Caco-2 (cell line): ENCODE measurements around the gene MAN1A1. TPM values are rescaled to one million over a fixed set of nuclear protein-coding genes. Genes with fewer than 3 reads are reported as not detected.

ENCODE experiments used
- BruUV-seq: library from RNA; stranded (reverse); fragments of 400-500 nt; replicated peaks from 2 replicates; lab custom pipeline; 2021; lab: Mats Ljungman, UMichigan
- CTCF ChIA-PET: fragments of 300-600 bp; sonication (Branson Sonifier 250); formaldehyde crosslinking; loops from one replicate; lab custom pipeline; 2022; ENCODE audit warnings: antibody characterized with exemption; lab: Charles Lee
- POLR2A ChIA-PET: fragments of 300-600 bp; sonication (Branson Sonifier 250); formaldehyde crosslinking; loops from one replicate; lab custom pipeline; 2022; ENCODE audit warnings: antibody characterized with exemption; lab: Charles Lee
- DNase-seq, 2 experiments: peaks; one replicate each; pipeline versions ENCODE4 v3.0.0 to v3.0.0-alpha.2; 2020 to 2022
- H3K27me3 ChIP-seq: replicated peaks from 2 replicates; pipeline ENCODE4 v1.6.0; 2011; ENCODE audit warnings: low read length; ENCODE audit not compliant: control insufficient read depth, insufficient read depth
- H3K36me3 ChIP-seq: 2 replicates; pipeline ENCODE4 v1.5.1; 2011; ENCODE audit warnings: low read length; ENCODE audit not compliant: control insufficient read depth, insufficient read depth
- H3K4me1 ChIP-seq: fragments of 250-450 bp; sonication (Bioruptor Pico); 2 replicates; pipeline ENCODE4 v1.5.1; 2020; ENCODE audit warnings: mild to moderate bottlenecking
- H3K4me3 ChIP-seq: 2 replicates; pipeline ENCODE4 v1.5.1; 2011; ENCODE audit warnings: low read depth, mild to moderate bottlenecking, control low read depth, low read length
- H3K9me3 ChIP-seq: fragments of 250-450 bp; sonication (Bioruptor Pico); 2 replicates; pipeline ENCODE4 v1.5.1; 2020; ENCODE audit warnings: mild to moderate bottlenecking, moderate library complexity
- H3K27ac Mint-ChIP-seq: one replicate; pipeline ENCODE4 v1.8.0; 2022; ENCODE audit warnings: mixed read lengths; ENCODE audit not compliant: unreplicated experiment
- H3K27me3 Mint-ChIP-seq: one replicate; pipeline ENCODE4 v1.8.0; 2022; ENCODE audit warnings: mixed read lengths; ENCODE audit not compliant: insufficient read depth, unreplicated experiment
- H3K36me3 Mint-ChIP-seq: one replicate; pipeline ENCODE4 v1.8.0; 2022; ENCODE audit warnings: mild to moderate bottlenecking, mixed read lengths; ENCODE audit not compliant: insufficient read depth, unreplicated experiment
- H3K4me1 Mint-ChIP-seq: one replicate; pipeline ENCODE4 v1.8.0; 2022; ENCODE audit warnings: low read depth, mixed read lengths; ENCODE audit not compliant: unreplicated experiment
- H3K4me3 Mint-ChIP-seq: one replicate; pipeline ENCODE4 v1.8.0; 2022; ENCODE audit warnings: mild to moderate bottlenecking, moderate library complexity, mixed read lengths; ENCODE audit not compliant: unreplicated experiment
- H3K9me3 Mint-ChIP-seq: one replicate; pipeline ENCODE4 v1.8.0; 2022; ENCODE audit warnings: mixed read lengths; ENCODE audit not compliant: unreplicated experiment
- CTCF ChIP-seq, 2 experiments: fragments of 200-600 bp in 1 of 2; IDR thresholded peaks; 1 replicate in 1 of 2; 2 replicates in 1 of 2; pipeline versions ENCODE4 v1.5.1 to v1.8.0; 2011 to 2022; ENCODE audit warnings: antibody characterized with exemption in 1 of 2, control low read depth in 1 of 2, inconsistent platforms in 1 of 2, low read depth in 1 of 2, low read length in 1 of 2, mild to moderate bottlenecking in 1 of 2, moderate library complexity in 1 of 2; ENCODE audit not compliant: insufficient read depth in 1 of 2, severe bottlenecking in 1 of 2, unreplicated experiment in 1 of 2
- intact Hi-C: fragments of 100-400 bp; cut with micrococcal nuclease; formaldehyde crosslinking; loops from one replicate; pipeline ENCODE4 v1.10.0; 2022; ENCODE audit not compliant: unreplicated experiment
- total RNA-seq: library from RNA; stranded (reverse); gene quantifications from 2 replicates; pipeline ENCODE4 v1.2.3, GENCODE V29; 2022

MAN1A1 gene
- total RNA-seq, 1 experiment from 2014 or later = 28.7 TPM

GRCh38 chr6:119237177-119237715 lies 112.3 kb downstream of the MAN1A1 start:
- no TSS peak for BruUV-seq
- no peaks in the 10 kb centered on the region; the same call in 1 of the 2 replicates for H3K36me3 ChIP-seq
- Mint-ChIP-seq H3K27me3 (no peaks in the 10 kb centered on the region), H3K36me3 (no peaks in the 10 kb centered on the region), H3K9me3 (no peaks in the 10 kb centered on the region), H3K4me3 (no peak overlapping the region), H3K4me1 (no peaks in the 10 kb centered on the region), H3K27ac (no peak overlapping the region)
- no peaks in the 10 kb centered on the region for H3K27me3 ChIP-seq
- intact Hi-C loops = no loop called here
- H3K9me3 ChIP-seq = no peaks in the 10 kb centered on the region
- no peak for DNase-seq
- CTCF ChIA-PET = no interaction called here
- POLR2A ChIA-PET = no interaction called here
- peaks cover 8% of the 10 kb centered on the region for H3K4me1 ChIP-seq
- TF ChIP-seq CTCF (IDR thresholded peaks at IDR 0.05; ENCODE audit: insufficient read depth in 1 of 2, low read depth in 1 of 2, low read length in 1 of 2, severe bottlenecking in 1 of 2, unreplicated experiment in 1 of 2) = no peak
- no peak overlapping the region for H3K4me3 ChIP-seq

- TF ChIP-seq CTCF (IDR thresholded peaks at IDR 0.05; ENCODE audit: insufficient read depth in 1 of 2, low read depth in 1 of 2, low read length in 1 of 2, severe bottlenecking in 1 of 2, unreplicated experiment in 1 of 2) = no peak
- Histone ChIP-seq H3K27me3 (no peaks in the 10 kb centered on the region), H3K36me3 (no peaks in the 10 kb centered on the region; the same call in 1 of the 2 replicates), H3K4me3 (no peak overlapping the region), H3K4me1 (peaks cover 8% of the 10 kb centered on the region), H3K9me3 (no peaks in the 10 kb centered on the region)
- Mint-ChIP-seq H3K4me1 (peaks cover 6% of the 10 kb centered on the region), H3K9me3 (no peaks in the 10 kb centered on the region), H3K4me3 (no peak overlapping the region), H3K36me3 (peaks cover 13% of the 10 kb centered on the region), H3K27me3 (no peaks in the 10 kb centered on the region), H3K27ac (no peak overlapping the region)
- DNase-seq = no peak
- BruUV-seq = no TSS peak
- ChIA-PET POLR2A (no interaction called here), CTCF (no interaction called here)
- intact Hi-C loops = no loop called here
These were observed 114.6 kb downstream of the MAN1A1 start for GRCh38 chr6:119234941-119235340.

GRCh38 chr6:119234457-119234856 lies 115.1 kb downstream of the MAN1A1 start:
- H3K9me3 Mint-ChIP-seq = no peaks in the 10 kb centered on the region

More at GRCh38 chr6:119234457-119234856, 115.1 kb downstream of the MAN1A1 start:
- intact Hi-C loops = no loop called here
- no peak overlapping the region for H3K27ac Mint-ChIP-seq
- peaks cover 13% of the 10 kb centered on the region for H3K36me3 Mint-ChIP-seq
- H3K4me1 Mint-ChIP-seq = peaks cover 6% of the 10 kb centered on the region
- Histone ChIP-seq H3K27me3 (no peaks in the 10 kb centered on the region), H3K4me3 (no peak overlapping the region), H3K36me3 (no peaks in the 10 kb centered on the region; the same call in 1 of the 2 replicates), H3K4me1 (peaks cover 8% of the 10 kb centered on the region), H3K9me3 (no peaks in the 10 kb centered on the region)
- H3K27me3 Mint-ChIP-seq = no peaks in the 10 kb centered on the region
- no TSS peak for BruUV-seq
- no peak overlapping the region for H3K4me3 Mint-ChIP-seq
- DNase-seq = no peak
- CTCF ChIA-PET = no interaction called here
- no peak for TF ChIP-seq CTCF (IDR thresholded peaks at IDR 0.05; ENCODE audit: insufficient read depth in 1 of 2, low read depth in 1 of 2, low read length in 1 of 2, severe bottlenecking in 1 of 2, unreplicated experiment in 1 of 2)
- POLR2A ChIA-PET = no interaction called here
